IMR-90 (cell line): ENCODE data around the gene DARS1. TPM values are rescaled to one million over a fixed set of nuclear protein-coding genes. Genes with fewer than 3 reads are reported as not detected.
"Not testable (repeated sequence)": the region's sequence is repeated elsewhere in the genome, so short reads cannot be mapped to it uniquely, and the experiment has no call there.

Source experiments
- ATAC-seq: fragments of 200-7000 bp; cut with Tn5 transposase; 2 replicates; pipeline ENCODE4 v1.9.1; 2020; ENCODE audit warnings: low read depth, mild to moderate bottlenecking, moderate library complexity
- BruUV-seq: library from RNA; stranded (reverse); fragments of 400-500 nt; replicated peaks from 2 replicates; lab custom pipeline; 2021; lab: Mats Ljungman, UMichigan
- CTCF ChIA-PET: fragments of 300-600 bp; formaldehyde crosslinking; extraction: SDS; loops from one replicate; lab custom pipeline; 2021; ENCODE audit warnings: antibody characterized with exemption; lab: Yijun Ruan, JAX
- POLR2A ChIA-PET: fragments of 300-600 bp; sonication (Branson Sonifier 250); formaldehyde crosslinking; loops from one replicate; lab custom pipeline; 2022; ENCODE audit warnings: antibody characterized with exemption; ENCODE audit not compliant: unreplicated experiment; lab: Charles Lee
- DNase-seq: peaks from one replicate; pipeline ENCODE4 v3.0.0; 2013
- H2AFZ ChIP-seq: replicated peaks from 2 replicates; pipeline ENCODE3; 2013; ENCODE audit warnings: low read length, mild to moderate bottlenecking; ENCODE audit not compliant: poor library complexity
- H2AK5ac ChIP-seq: 2 replicates; pipeline ENCODE4 v1.6.1; 2013; ENCODE audit warnings: low read depth, low read length, inconsistent platforms
- H2AK9ac ChIP-seq: replicated peaks from 2 replicates; pipeline ENCODE3; 2013; ENCODE audit warnings: mild to moderate bottlenecking, low read depth, low read length, moderate library complexity; ENCODE audit not compliant: poor library complexity
- H2BK120ac ChIP-seq: 2 replicates; pipeline ENCODE4 v1.6.1; 2013; ENCODE audit warnings: low read depth, low read length, inconsistent platforms
- H2BK15ac ChIP-seq: 3 replicates; pipeline ENCODE4 v1.6.1; 2013; ENCODE audit warnings: low read depth, low read length, inconsistent platforms
- H2BK20ac ChIP-seq: 2 replicates; pipeline ENCODE4 v1.6.1; 2013; ENCODE audit warnings: low read depth, mild to moderate bottlenecking, inconsistent platforms, low read length, moderate library complexity
- H2BK5ac ChIP-seq: 2 replicates; pipeline ENCODE4 v1.6.1; 2013; ENCODE audit warnings: mild to moderate bottlenecking, low read depth, low read length, inconsistent platforms; ENCODE audit not compliant: poor library complexity, severe bottlenecking
- H3K14ac ChIP-seq: replicated peaks from 2 replicates; pipeline ENCODE4 v1.6.1; 2013; ENCODE audit warnings: low read depth, low read length, inconsistent platforms
- H3K18ac ChIP-seq: 2 replicates; pipeline ENCODE4 v1.6.1; 2013; ENCODE audit warnings: low read depth, low read length, control low read depth
- H3K23ac ChIP-seq: 2 replicates; pipeline ENCODE4 v1.6.1; 2013; ENCODE audit warnings: low read depth, low read length, inconsistent platforms
- H3K27ac ChIP-seq: 2 replicates; pipeline ENCODE4 v1.5.1; 2013; ENCODE audit warnings: mild to moderate bottlenecking, control low read depth, low read length; ENCODE audit not compliant: insufficient read depth
- H3K27me3 ChIP-seq: 2 replicates; pipeline ENCODE4 v1.6.1; 2013; ENCODE audit warnings: low read length; ENCODE audit not compliant: control insufficient read depth, insufficient read depth
- H3K36me3 ChIP-seq: 2 replicates; pipeline ENCODE4 v1.6.1; 2013; ENCODE audit warnings: low read length, mixed read lengths; ENCODE audit not compliant: control insufficient read depth, insufficient read depth
- H3K4ac ChIP-seq: 2 replicates; pipeline ENCODE4 v1.6.1; 2013; ENCODE audit warnings: low read depth, low read length, inconsistent platforms
- H3K4me1 ChIP-seq: 2 replicates; pipeline ENCODE4 v1.6.1; 2013; ENCODE audit warnings: low read length, mixed read lengths; ENCODE audit not compliant: control insufficient read depth, insufficient read depth
- H3K4me2 ChIP-seq: 2 replicates; pipeline ENCODE4 v1.6.1; 2013; ENCODE audit warnings: low read depth, mild to moderate bottlenecking, control low read depth, low read length, moderate library complexity
- H3K4me3 ChIP-seq: 2 replicates; pipeline ENCODE4 v1.5.1; 2013; ENCODE audit warnings: low read depth, mild to moderate bottlenecking, control low read depth, low read length, moderate library complexity; ENCODE audit not compliant: insufficient read depth
- H3K56ac ChIP-seq: 2 replicates; pipeline ENCODE4 v1.6.1; 2013; ENCODE audit warnings: low read length, inconsistent platforms; ENCODE audit not compliant: insufficient read depth; ENCODE audit errors: extremely low read depth
- H3K79me1 ChIP-seq, 2 experiments: 2 replicates each; pipeline ENCODE4 v1.6.1; 2013; ENCODE audit warnings: low read length in 2 of 2, inconsistent platforms in 1 of 2, low read depth in 1 of 2
- H3K9ac ChIP-seq: 2 replicates; pipeline ENCODE4 v1.6.1; 2013; ENCODE audit warnings: low read depth, low read length, control low read depth
- H3K9me1 ChIP-seq: 2 replicates; pipeline ENCODE4 v1.6.1; 2013; ENCODE audit warnings: low read length, inconsistent platforms; ENCODE audit not compliant: insufficient read depth
- H3K9me3 ChIP-seq: 2 replicates; pipeline ENCODE4 v1.6.1; 2013; ENCODE audit warnings: low read length; ENCODE audit not compliant: control insufficient read depth, insufficient read depth
- H4K20me1 ChIP-seq: 2 replicates; pipeline ENCODE4 v1.6.1; 2013; ENCODE audit warnings: low read length, inconsistent platforms; ENCODE audit not compliant: insufficient read depth
- H4K5ac ChIP-seq: 2 replicates; pipeline ENCODE4 v1.6.1; 2013; ENCODE audit warnings: mild to moderate bottlenecking, low read depth, low read length, control low read depth
- H4K8ac ChIP-seq, 2 experiments: 2 replicates each; pipeline ENCODE4 v1.6.1; 2013; ENCODE audit warnings: low read depth in 2 of 2, low read length in 2 of 2, control low read depth in 1 of 2, inconsistent platforms in 1 of 2
- H4K91ac ChIP-seq: 2 replicates; pipeline ENCODE4 v1.6.1; 2013; ENCODE audit warnings: low read depth, low read length, inconsistent platforms; ENCODE audit not compliant: insufficient read depth
- WGBS, 2 experiments: methylation state at CpG; one replicate each; pipeline versions ENCODE4 v1.1.5 to v1.1.7; 2013; ENCODE audit warnings: missing lambda C conversion rate in 2 of 2; ENCODE audit not compliant: insufficient read length in 1 of 2; ENCODE audit errors: extremely low coverage in 2 of 2; 5-methylcytosine and 5-hydroxymethylcytosine counted together
- dilution Hi-C: fragments of 300-500 bp; cut with HindIII; formaldehyde crosslinking; loops from one replicate; pipeline ENCODE4 v1.14.3; 2018; ENCODE audit warnings: low sequenced_read_pairs; ENCODE audit not compliant: unreplicated experiment
- in situ Hi-C: fragments of 300-500 bp; cut with MboI; formaldehyde crosslinking; loops from 3 replicates; pipeline ENCODE4 v1.14.3; 2019; ENCODE audit warnings: low sequenced_read_pairs, inconsistent platforms, mixed read lengths
- intact Hi-C: fragments of 100-400 bp; cut with micrococcal nuclease; formaldehyde crosslinking; loops from 2 replicates; pipeline ENCODE4 v1.10.0; 2022
- polyA plus RNA-seq, 3 experiments: library from polyadenylated mRNA; depleted of rRNA; stranded (reverse); fragments of >200 nt; gene quantifications; 2 replicates each; pipeline ENCODE4 v1.2.3, GENCODE V29; 2012; ENCODE audit warnings: low replicate concordance in 1 of 3
- total RNA-seq: library from RNA; depleted of rRNA; stranded (reverse); fragments of >200 nt; gene quantifications from 2 replicates; pipeline ENCODE4 v1.2.3, GENCODE V29; 2012

Gene DARS1
- total and polyA plus RNA-seq, 2 of the 4 experiments (the other 2 are of a cell fraction): 56.5 to 66.5 TPM

GRCh38 chr2:135964404-135964803 is 21.0 kb downstream of the DARS1 start:
- H2AK9ac ChIP-seq, H2BK120ac ChIP-seq, H2AFZ ChIP-seq, H2AK5ac ChIP-seq, H4K20me1 ChIP-seq, CTCF ChIA-PET, H4K8ac ChIP-seq, H2BK15ac ChIP-seq, H3K14ac ChIP-seq, in situ Hi-C loops, H3K9ac ChIP-seq, H2BK5ac ChIP-seq, H3K56ac ChIP-seq, H3K4me1 ChIP-seq, H3K27ac ChIP-seq, H3K18ac ChIP-seq, H4K91ac ChIP-seq, BruUV-seq, dilution Hi-C loops, H3K4me2 ChIP-seq, H3K23ac ChIP-seq, H3K4me3 ChIP-seq, H4K5ac ChIP-seq, H3K36me3 ChIP-seq, H2BK20ac ChIP-seq, DNase-seq, POLR2A ChIA-PET, H3K9me3 ChIP-seq, intact Hi-C loops, H3K9me1 ChIP-seq, H3K27me3 ChIP-seq, H3K4ac ChIP-seq, ATAC-seq: not testable (repeated sequence)
- H3K79me1 ChIP-seq: peaks cover 4 to 22% of the 10 kb centered on the region in 2 experiments
- no CpG with 5 or more reads among the region's 11 CpGs for WGBS, 2 experiments
